Stromal cell of bone marrow (primary cell): ENCODE results near the gene DGAT2L6.
"Not testable (repeated sequence)": the region's sequence is repeated elsewhere in the genome, so short reads cannot be mapped to it uniquely, and the experiment has no call there.

ENCODE experiments used
- DNase-seq: peaks from one replicate; pipeline ENCODE4 v3.0.0-alpha.2; 2012; ENCODE audit warnings: low read depth

The DGAT2L6 gene

GRCh38 chrX:70196961-70197720 lies 19.9 kb downstream of the DGAT2L6 start:
- DNase-seq: no peak

- DNase-seq: no peak
Observed at GRCh38 chrX:70201732-70202131, 24.4 kb downstream of the DGAT2L6 start.

GRCh38 chrX:70208479-70208878 lies 31.2 kb downstream of the DGAT2L6 start:
- peak; percentile 2 for DNase-seq

- DNase-seq: not testable (repeated sequence)
Observed at GRCh38 chrX:70209570-70209969, 32.3 kb downstream of the DGAT2L6 start.

- peak; percentile 24 for DNase-seq
Observed at GRCh38 chrX:70219938-70220764, 42.9 kb downstream of the DGAT2L6 start.

GRCh38 chrX:70226048-70226447 lies 48.8 kb downstream of the DGAT2L6 start:
- no peak for DNase-seq

GRCh38 chrX:70226687-70227086 lies 49.4 kb downstream of the DGAT2L6 start:
- no peak for DNase-seq

- no peak for DNase-seq
Observed at GRCh38 chrX:70231666-70232065, 54.4 kb downstream of the DGAT2L6 start.

- no peak for DNase-seq
Observed at GRCh38 chrX:70234355-70234754, 57.1 kb downstream of the DGAT2L6 start, which contains the start of gene AWAT1. Gene AWAT1, plus strand, starts transcription at chrX:70234655. Its CDS starts 41 bp downstream, at chrX:70234696.

GRCh38 chrX:70240751-70241150 lies 63.5 kb downstream of the DGAT2L6 start:
- no peak for DNase-seq

GRCh38 chrX:70241501-70241900 lies 64.2 kb downstream of the DGAT2L6 start:
- DNase-seq: no peak

GRCh38 chrX:70243601-70244000 lies 66.3 kb downstream of the DGAT2L6 start:
- not testable (repeated sequence) for DNase-seq

- DNase-seq: no peak
Observed at GRCh38 chrX:70244881-70245280, 67.6 kb downstream of the DGAT2L6 start.

GRCh38 chrX:70247252-70247651 lies 70.0 kb downstream of the DGAT2L6 start:
- no peak for DNase-seq

- DNase-seq: no peak
Observed at GRCh38 chrX:70252491-70252890, 75.2 kb downstream of the DGAT2L6 start.

- no peak for DNase-seq
Observed at GRCh38 chrX:70253377-70254062, 76.2 kb downstream of the DGAT2L6 start.

GRCh38 chrX:70254063-70254400 lies 76.7 kb downstream of the DGAT2L6 start:
- no peak for DNase-seq

- DNase-seq: no peak
Observed at GRCh38 chrX:70254909-70255308, 77.6 kb downstream of the DGAT2L6 start.
